Vagina (tissue), 2 donors: ENCODE data around the gene MCTP2.

ENCODE experiments used
- CTCF ChIP-seq, 3 experiments: fragments of 450-650 bp in 2 of 3; fragments of 200-600 bp in 1 of 3; sonication (generic) in 1 of 3; IDR thresholded peaks; one replicate each; pipeline ENCODE4 v1.5.1; 2017 to 2019; ENCODE audit warnings: antibody characterized with exemption in 3 of 3, mild to moderate bottlenecking in 2 of 3, moderate library complexity in 2 of 3
- POLR2A ChIP-seq, 2 donors: fragments of 450-650 bp; IDR thresholded peaks; one replicate each; pipeline ENCODE4 v1.6.1; 2017; ENCODE audit warnings: antibody characterized with exemption in 2 of 2, mild to moderate bottlenecking in 2 of 2, moderate library complexity in 2 of 2

- TF ChIP-seq CTCF (IDR thresholded peaks at IDR 0.05) (no peak), POLR2A (IDR thresholded peaks at IDR 0.05) (no peak)
Observed at GRCh38 chr15:94385441-94385840, 154.1 kb downstream of the MCTP2 start.
